Neuronal stem cell (in vitro differentiated cells): ENCODE results near the gene PTPRU.
A peak's percentile ranks its signal among the peaks of the same experiment; 100 is the strongest.

Source experiments
- DNase-seq: peaks from one replicate; pipeline ENCODE4 v3.0.0-alpha.2; 2013; ENCODE audit warnings: low spot score
- H2AFZ ChIP-seq: one replicate; pipeline ENCODE4 v1.6.1; 2013; ENCODE audit warnings: mild to moderate bottlenecking, low read length, inconsistent platforms
- H2AK5ac ChIP-seq: 2 replicates; pipeline ENCODE4 v1.6.1; 2013; ENCODE audit warnings: low read depth, mild to moderate bottlenecking, inconsistent platforms, low read length, moderate library complexity, mixed read lengths
- H2BK120ac ChIP-seq: 2 replicates; pipeline ENCODE4 v1.6.1; 2013; ENCODE audit warnings: low read depth, mild to moderate bottlenecking, inconsistent platforms, low read length, moderate library complexity, mixed read lengths
- H2BK12ac ChIP-seq: one replicate; pipeline ENCODE4 v1.6.1; 2013; ENCODE audit warnings: low read length, inconsistent platforms
- H2BK15ac ChIP-seq: 2 replicates; pipeline ENCODE4 v1.6.1; 2013; ENCODE audit warnings: mild to moderate bottlenecking, low read length, inconsistent platforms, mixed read lengths
- H2BK5ac ChIP-seq: one replicate; pipeline ENCODE4 v1.6.1; 2013; ENCODE audit warnings: inconsistent platforms, mild to moderate bottlenecking, low read length, moderate library complexity
- H3K14ac ChIP-seq: one replicate; pipeline ENCODE4 v1.6.1; 2013; ENCODE audit warnings: low read length, inconsistent platforms
- H3K18ac ChIP-seq: 2 replicates; pipeline ENCODE4 v1.6.1; 2013; ENCODE audit warnings: low read length, inconsistent platforms
- H3K23ac ChIP-seq: 2 replicates; pipeline ENCODE4 v1.6.1; 2013; ENCODE audit warnings: low read depth, mild to moderate bottlenecking, mixed read lengths, low read length, inconsistent platforms; ENCODE audit not compliant: poor library complexity
- H3K27ac ChIP-seq: replicated peaks from 3 replicates; pipeline ENCODE4 v1.5.1; 2013; ENCODE audit warnings: low read length, inconsistent platforms
- H3K27me3 ChIP-seq, 3 experiments: 2 replicates each; pipeline ENCODE4 v1.6.1; 2013; ENCODE audit warnings: low read length in 3 of 3, mild to moderate bottlenecking in 2 of 3, inconsistent platforms in 1 of 3, low read depth in 1 of 3, mixed read lengths in 1 of 3, moderate library complexity in 1 of 3; ENCODE audit not compliant: control insufficient read depth in 3 of 3, insufficient read depth in 3 of 3
- H3K36me3 ChIP-seq, 2 donors: replicated peaks in 1 of 2; 2 replicates each; pipeline ENCODE4 v1.6.1; 2013; ENCODE audit warnings: low read length in 2 of 2; ENCODE audit not compliant: control insufficient read depth in 2 of 2, insufficient read depth in 2 of 2
- H3K4ac ChIP-seq: 2 replicates; pipeline ENCODE4 v1.6.1; 2013; ENCODE audit warnings: inconsistent platforms, mild to moderate bottlenecking, low read length, moderate library complexity
- H3K4me1 ChIP-seq, 2 donors: 1 replicate in 1 of 2; 2 replicates in 1 of 2; pipeline ENCODE4 v1.6.1; 2013; ENCODE audit warnings: low read length in 2 of 2, low read depth in 1 of 2; ENCODE audit not compliant: control insufficient read depth in 2 of 2, insufficient read depth in 1 of 2
- H3K4me2 ChIP-seq: one replicate; pipeline ENCODE4 v1.6.1; 2013; ENCODE audit warnings: mild to moderate bottlenecking, low read length, inconsistent platforms; ENCODE audit not compliant: insufficient read depth, poor library complexity, severe bottlenecking
- H3K4me3 ChIP-seq, 2 donors: 2 replicates each; pipeline ENCODE4 v1.5.1; 2013; ENCODE audit warnings: low read length in 2 of 2, mild to moderate bottlenecking in 2 of 2, inconsistent platforms in 1 of 2, moderate library complexity in 1 of 2
- H3K79me1 ChIP-seq: one replicate; pipeline ENCODE4 v1.6.1; 2013; ENCODE audit warnings: low read depth, mild to moderate bottlenecking, inconsistent platforms, low read length, moderate library complexity
- H3K9ac ChIP-seq: one replicate; pipeline ENCODE4 v1.6.1; 2013; ENCODE audit warnings: mild to moderate bottlenecking, low read depth, low read length, inconsistent platforms; ENCODE audit not compliant: poor library complexity
- H3K9me3 ChIP-seq, 2 donors: replicated peaks in 1 of 2; 2 replicates each; pipeline versions ENCODE3 to v1.6.1; 2013; ENCODE audit warnings: low read length in 2 of 2, mild to moderate bottlenecking in 2 of 2, inconsistent platforms in 1 of 2, low read depth in 1 of 2, mixed read lengths in 1 of 2, moderate library complexity in 1 of 2; ENCODE audit not compliant: control insufficient read depth in 2 of 2, insufficient read depth in 1 of 2
- H4K8ac ChIP-seq: one replicate; pipeline ENCODE4 v1.6.1; 2013; ENCODE audit warnings: low read depth, mild to moderate bottlenecking, inconsistent platforms, low read length, moderate library complexity
- H4K91ac ChIP-seq: one replicate; pipeline ENCODE4 v1.6.1; 2013; ENCODE audit warnings: low read length, low read depth, mild to moderate bottlenecking, inconsistent platforms; ENCODE audit not compliant: poor library complexity
- WGBS, 2 donors: extraction: QIAGEN DNeasy Blood & Tissue Kit; methylation state at CpG; one replicate each; pipeline ENCODE4 v1.1.7; 2013; ENCODE audit warnings: missing lambda C conversion rate in 2 of 2, mixed read lengths in 1 of 2; ENCODE audit not compliant: insufficient read length in 2 of 2, insufficient replicate concordance in 1 of 2; ENCODE audit errors: extremely low coverage in 2 of 2; 5-methylcytosine and 5-hydroxymethylcytosine counted together

Gene PTPRU

DNA sequence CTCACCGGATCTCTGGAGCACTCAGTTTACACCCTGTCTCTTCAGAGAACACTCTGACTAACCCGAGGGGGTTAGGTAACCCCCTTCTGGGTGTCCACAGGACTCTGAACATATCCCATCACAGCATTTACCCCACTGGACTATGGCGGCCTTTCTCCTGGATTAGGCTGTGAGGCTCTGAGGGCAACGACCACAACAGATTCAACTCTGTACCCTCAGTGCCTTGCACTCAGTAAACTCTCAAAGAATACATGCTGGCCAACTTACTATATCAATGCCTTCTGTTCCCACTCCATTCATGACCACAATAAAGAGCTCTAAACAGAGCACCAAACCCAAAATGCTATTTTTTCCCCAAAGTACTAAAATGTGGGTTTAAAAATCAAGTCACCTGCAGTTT lies 11.0 kb upstream of the PTPRU start:
- Histone ChIP-seq H4K91ac (no peak overlapping the region), H2BK120ac (no peak overlapping the region), H2AFZ (no peak overlapping the region), H3K36me3 (peaks cover 0 to 16% of the 10 kb centered on the region in 2 donors), H3K27ac (no peak overlapping the region), H3K4ac (no peak overlapping the region), H2BK5ac (no peak overlapping the region), H2BK15ac (no peak overlapping the region), H3K4me3 (no peak overlapping the region), H3K18ac (no peak overlapping the region), H3K14ac (no peak overlapping the region), H4K8ac (no peak overlapping the region), H2AK5ac (no peak overlapping the region), H3K79me1 (peaks cover 3% of the 10 kb centered on the region), H2BK12ac (no peak overlapping the region), H3K23ac (no peak overlapping the region), H3K4me2 (no peak overlapping the region), H3K27me3 (no peaks in the 10 kb centered on the region), H3K9ac (no peak overlapping the region), H3K9me3 (no peaks in the 10 kb centered on the region), H3K4me1 (peaks cover 5 to 9% of the 10 kb centered on the region in 2 donors)
- WGBS, 2 donors, result no CpG with 5 or more reads among the region's 4 CpGs
- no peak for DNase-seq

DNA sequence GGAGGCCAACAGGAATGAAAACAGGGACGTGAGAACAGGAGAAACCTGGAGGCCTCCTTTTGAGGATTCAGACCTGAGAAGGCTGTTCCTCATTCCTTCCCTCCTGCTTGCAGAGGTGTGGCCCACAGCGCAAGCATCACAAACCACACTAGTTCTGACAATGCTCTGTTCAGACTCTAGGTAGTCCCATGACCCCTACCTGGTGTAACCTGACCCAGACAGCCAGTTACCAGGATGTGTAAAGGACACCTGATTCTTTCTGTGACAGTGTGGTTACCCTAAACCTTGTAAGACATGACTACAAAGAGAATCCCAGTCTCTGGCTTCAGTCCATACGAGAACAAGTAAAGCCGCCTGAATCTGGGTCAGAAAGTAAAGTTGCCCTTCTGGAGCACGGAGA lies 8.8 kb upstream of the PTPRU start:
- Histone ChIP-seq H3K14ac (no peak overlapping the region), H3K18ac (no peak overlapping the region), H2AK5ac (no peak overlapping the region), H2BK5ac (no peak overlapping the region), H3K9ac (no peak overlapping the region), H4K91ac (no peak overlapping the region), H3K27me3 (peaks cover 0 to 3% (median 0%) of the 10 kb centered on the region in 3 experiments), H4K8ac (no peak overlapping the region), H3K27ac (no peak overlapping the region), H2BK120ac (no peak overlapping the region), H2BK12ac (no peak overlapping the region), H3K4ac (no peak overlapping the region), H3K23ac (no peak overlapping the region), H2BK15ac (no peak overlapping the region), H3K9me3 (no peaks in the 10 kb centered on the region), H2AFZ (no peak overlapping the region), H3K4me1 (peaks cover 6 to 7% of the 10 kb centered on the region in 2 donors), H3K36me3 (peaks cover 0 to 12% of the 10 kb centered on the region in 2 donors), H3K4me2 (no peak overlapping the region), H3K79me1 (peaks cover 4% of the 10 kb centered on the region), H3K4me3 (no peak overlapping the region)
- WGBS, 2 donors, result no CpG with 5 or more reads among the region's 5 CpGs
- no peak for DNase-seq

DNA sequence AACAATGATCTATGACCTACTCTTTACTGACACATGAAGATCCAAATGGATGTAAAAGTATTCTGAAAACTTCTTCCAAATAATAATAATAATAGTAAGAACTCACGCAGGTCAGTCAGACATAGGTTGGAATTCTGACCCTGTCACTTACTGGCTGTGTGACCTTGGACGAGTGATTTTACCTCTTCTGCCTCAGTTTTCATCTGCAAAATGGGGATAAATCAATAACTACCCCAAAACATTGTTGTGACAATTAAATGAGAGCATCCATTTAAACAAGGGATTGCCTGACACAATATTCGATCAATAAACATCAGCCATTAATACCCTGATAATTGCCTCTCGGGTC lies 6.1 kb upstream of the PTPRU start:
- Histone ChIP-seq H2BK120ac (no peak overlapping the region), H3K4me2 (peak overlapping the region; percentile 90), H2BK5ac (no peak overlapping the region), H3K18ac (no peak overlapping the region), H2BK15ac (no peak overlapping the region), H3K79me1 (peaks cover 4% of the 10 kb centered on the region), H4K91ac (no peak overlapping the region), H3K14ac (no peak overlapping the region), H3K4ac (no peak overlapping the region), H3K9me3 (no peaks in the 10 kb centered on the region), H3K27me3 (peaks cover 0 to 23% (median 4%) of the 10 kb centered on the region in 3 experiments), H4K8ac (no peak overlapping the region), H3K36me3 (no peaks in the 10 kb centered on the region), H3K23ac (no peak overlapping the region), H3K27ac (no peak overlapping the region), H2AFZ (peak overlapping the region; percentile 95), H3K9ac (no peak overlapping the region), H2BK12ac (no peak overlapping the region), H2AK5ac (no peak overlapping the region), H3K4me3 (peak overlapping the region; percentile 76 to 94), H3K4me1 (peaks cover 3 to 4% of the 10 kb centered on the region in 2 donors)
- DNase-seq, result no peak
- WGBS, 2 donors, result no CpG with 5 or more reads among the region's 4 CpGs

GRCh38 chr1:29230553-29231378 lies 5.6 kb upstream of the PTPRU start, which contains the start of gene MECR:
MECR (minus strand) TSS chr1:29230934; CDS start chr1:29230906, 28 bp downstream.
- Histone ChIP-seq H2BK12ac (no peak within 1 kb of the TSS), H3K4me3 (peak within 1 kb of the TSS; percentile 76 to 94), H4K8ac (no peak within 1 kb of the TSS), H2AFZ (peak within 1 kb of the TSS; percentile 95), H3K9me3 (no peaks in the 10 kb centered on the region), H3K79me1 (peaks cover 4% of the 10 kb centered on the region), H3K4ac (no peak within 1 kb of the TSS), H3K36me3 (no peaks in the 10 kb centered on the region), H2BK15ac (no peak within 1 kb of the TSS), H2AK5ac (no peak within 1 kb of the TSS), H3K27me3 (peaks cover 0 to 28% (median 4%) of the 10 kb centered on the region in 3 experiments), H3K4me1 (peaks cover 3 to 4% of the 10 kb centered on the region in 2 donors), H2BK5ac (no peak within 1 kb of the TSS), H3K14ac (no peak within 1 kb of the TSS), H3K18ac (peak within 1 kb of the TSS; percentile 33), H3K4me2 (peak within 1 kb of the TSS; percentile 90), H3K9ac (no peak within 1 kb of the TSS), H3K27ac (no peak within 1 kb of the TSS), H2BK120ac (no peak within 1 kb of the TSS), H4K91ac (no peak within 1 kb of the TSS), H3K23ac (peak within 1 kb of the TSS; percentile 53)
- peak; percentile 90 for DNase-seq
- WGBS, 2 donors, result no CpG with 5 or more reads among the region's 52 CpGs
